Renal cortex interstitium (tissue), 11 donors: ENCODE data around the gene IKZF5. TPM values are rescaled to one million over a fixed set of nuclear protein-coding genes. Genes with fewer than 3 reads are reported as not detected.

Experiments used
- DNase-seq, 11 donors: peaks; one replicate each; pipeline ENCODE4 v3.0.0-alpha.2; 2013; ENCODE audit warnings: low read depth in 9 of 11, low spot score in 4 of 11; ENCODE audit errors: extremely low read depth in 1 of 11
- polyA plus RNA-seq, 3 donors: library from polyadenylated mRNA; unstranded; fragments of 120-200 nt; gene quantifications; one replicate each; pipeline ENCODE4 v1.2.1, GENCODE V29; 2013; ENCODE audit not compliant: insufficient read length in 3 of 3

The IKZF5 gene
- polyA plus RNA-seq, 3 donors = 16.6 to 26.8 (median 21.9) TPM

DNA sequence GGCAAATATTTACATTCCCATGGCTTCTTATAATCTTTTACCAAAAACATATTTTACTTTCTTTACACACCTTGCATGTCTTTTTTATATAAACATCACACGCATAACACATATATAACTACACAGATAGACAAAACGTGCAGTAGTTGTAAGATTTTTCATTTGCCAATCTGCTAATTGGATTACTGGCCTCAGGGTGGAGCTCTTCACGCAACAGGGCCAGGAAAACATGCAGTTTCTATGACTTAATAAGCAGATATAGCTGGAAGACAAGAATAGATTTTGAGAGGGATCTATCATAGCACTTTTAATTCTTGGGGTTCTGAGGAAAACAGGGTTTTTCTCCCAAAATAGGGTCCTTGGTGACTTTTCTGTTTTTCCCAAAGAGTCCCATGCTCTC, 12.9 kb upstream of the IKZF5 start:
- no peak for DNase-seq

DNA sequence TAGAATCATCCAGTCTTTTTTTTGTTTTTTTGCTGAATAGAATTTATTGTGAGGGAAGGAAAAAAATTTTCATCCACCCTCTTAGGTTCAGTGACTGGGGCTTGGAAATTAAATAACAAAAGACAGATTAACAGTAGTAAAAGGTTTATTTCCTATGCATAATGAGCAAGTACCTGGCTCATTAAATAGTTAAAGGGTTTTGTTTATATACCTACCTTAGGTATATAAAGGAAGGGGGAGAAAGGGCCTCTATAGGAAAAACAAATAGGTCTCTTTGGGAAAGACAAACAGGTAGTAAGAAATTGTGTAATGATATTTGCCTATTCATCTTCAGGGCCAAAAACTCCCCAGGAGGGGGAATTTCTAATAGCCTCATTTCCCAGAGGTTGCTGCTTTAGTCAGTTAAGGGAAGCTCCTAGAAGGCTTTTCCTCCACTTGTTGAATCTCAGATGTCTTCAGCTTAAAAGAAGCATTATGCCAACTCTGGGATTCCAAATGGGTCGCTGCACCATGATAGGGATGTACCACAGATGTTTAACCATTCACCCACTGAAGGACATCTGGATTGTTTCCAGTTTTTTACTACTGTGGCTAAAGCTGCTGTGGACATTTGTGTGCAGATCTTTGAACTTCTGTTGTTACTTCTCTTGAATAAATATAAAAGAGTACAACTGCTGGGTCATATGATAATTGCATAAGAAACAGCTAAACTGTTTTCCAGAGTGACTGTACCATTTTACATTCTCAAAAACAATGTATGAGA, 11.5 kb upstream of the IKZF5 start:
- no peak for DNase-seq

DNA sequence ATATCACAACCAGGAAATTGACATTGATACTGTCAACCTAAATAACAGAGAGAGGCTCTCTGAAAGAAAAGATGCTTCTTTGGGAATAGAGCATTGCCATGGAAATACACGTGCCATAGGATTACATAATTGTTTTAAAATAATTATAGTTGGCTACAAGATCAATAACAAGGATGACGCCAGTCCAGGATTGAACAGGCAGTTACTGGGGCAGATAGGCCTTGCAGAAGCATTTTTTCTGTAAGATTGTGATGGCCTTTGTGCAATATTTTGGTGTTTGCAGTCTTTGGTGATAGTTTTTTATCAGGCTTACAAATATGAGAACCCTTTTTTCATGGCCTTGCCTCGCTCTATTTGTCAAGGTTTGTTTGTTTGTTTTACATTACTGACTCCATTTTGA, 10.7 kb upstream of the IKZF5 start:
- no peak for DNase-seq

DNA sequence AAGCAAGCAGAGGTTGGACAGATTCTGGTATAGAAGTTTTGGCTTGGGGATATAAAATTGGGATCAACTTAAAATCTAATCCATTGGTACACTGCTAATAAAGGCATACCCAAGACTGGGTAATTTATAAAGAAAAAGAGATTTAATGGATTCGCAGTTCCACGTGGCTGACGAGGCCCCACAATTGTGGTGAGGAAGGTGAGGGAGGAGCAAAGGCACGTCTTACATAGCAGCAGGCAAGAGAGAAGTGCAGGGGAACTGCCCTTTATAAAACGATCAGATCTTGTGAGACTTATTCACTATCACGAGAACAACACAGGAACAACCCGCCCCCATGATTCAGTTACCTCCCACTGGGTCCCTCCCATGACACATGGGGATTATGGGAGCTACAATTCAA, 9.9 kb upstream of the IKZF5 start:
- no peak for DNase-seq

DNA sequence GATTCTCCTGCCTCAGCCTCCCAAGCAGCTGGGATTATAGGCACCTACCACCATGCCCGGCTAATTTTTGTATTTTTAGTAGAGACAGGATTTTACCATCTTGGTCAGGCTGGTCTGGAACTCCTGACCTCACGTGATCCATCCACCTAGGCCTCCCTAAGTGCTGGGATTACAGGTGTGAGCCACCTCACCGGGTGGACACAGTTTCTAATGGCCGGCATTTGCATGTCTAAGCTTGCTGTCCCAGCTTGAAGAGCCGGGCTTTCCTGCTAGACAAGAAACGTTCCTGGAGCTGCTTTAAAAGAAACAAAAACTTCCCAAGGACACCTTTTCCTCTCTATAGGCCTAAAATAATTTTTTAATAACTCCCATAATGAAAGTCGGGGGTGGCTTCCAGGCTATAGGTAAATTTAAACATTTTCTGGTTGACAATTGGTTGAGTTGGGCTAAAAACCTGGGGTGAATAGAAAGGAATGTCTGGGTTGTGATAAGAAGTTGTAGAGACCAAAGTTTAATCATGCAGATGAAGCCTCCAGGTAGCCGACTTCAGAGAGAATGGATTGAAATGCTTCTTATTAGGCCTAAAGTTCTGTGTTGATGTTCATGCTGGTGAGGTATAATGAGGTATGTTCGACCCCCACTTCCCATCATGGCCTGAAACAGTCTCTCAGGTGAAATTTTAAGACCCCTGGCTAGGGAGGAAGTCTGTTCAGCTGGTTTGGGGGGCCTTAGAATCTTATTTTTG, 9.0 kb upstream of the IKZF5 start:
- DNase-seq = no peak

DNA sequence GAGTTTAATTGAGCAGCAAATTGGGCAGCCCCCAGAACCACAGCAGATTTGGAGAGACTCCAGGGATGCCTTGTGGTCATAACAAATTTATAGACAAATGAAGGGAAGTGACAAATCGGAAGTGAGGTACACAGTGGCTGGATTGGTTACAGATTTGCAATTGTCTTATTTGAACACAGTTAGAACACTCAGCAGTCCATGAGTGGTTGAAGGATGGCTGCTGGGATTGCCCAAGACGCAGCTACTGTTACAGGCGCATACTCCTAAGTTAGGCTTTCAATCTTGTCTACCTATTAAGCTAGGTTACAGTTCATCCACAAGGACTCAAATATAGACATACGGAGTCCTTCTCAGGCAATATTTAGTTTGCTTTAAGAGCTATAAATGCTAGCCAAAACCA, 7.6 kb upstream of the IKZF5 start:
- no peak for DNase-seq

DNA sequence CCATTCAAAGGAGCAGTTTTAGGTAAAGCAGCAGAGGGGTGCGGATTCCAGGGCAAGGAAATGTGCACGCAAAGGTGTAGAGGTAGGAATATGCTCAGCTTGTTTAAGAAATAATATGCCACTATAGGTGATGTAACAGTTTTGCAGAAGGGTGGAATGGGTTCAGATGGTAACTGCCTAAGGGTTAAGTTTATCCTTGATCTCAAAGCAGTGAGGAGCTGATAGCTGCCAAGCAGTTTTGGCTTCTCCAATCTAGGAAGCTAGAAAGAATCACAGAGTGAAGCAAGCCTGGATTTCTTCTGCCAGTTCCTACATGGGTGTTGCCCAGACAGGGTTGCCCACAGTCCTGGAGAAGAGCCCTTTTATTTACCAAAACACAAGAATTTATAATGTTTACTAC, 6.2 kb upstream of the IKZF5 start:
- DNase-seq = no peak

DNA sequence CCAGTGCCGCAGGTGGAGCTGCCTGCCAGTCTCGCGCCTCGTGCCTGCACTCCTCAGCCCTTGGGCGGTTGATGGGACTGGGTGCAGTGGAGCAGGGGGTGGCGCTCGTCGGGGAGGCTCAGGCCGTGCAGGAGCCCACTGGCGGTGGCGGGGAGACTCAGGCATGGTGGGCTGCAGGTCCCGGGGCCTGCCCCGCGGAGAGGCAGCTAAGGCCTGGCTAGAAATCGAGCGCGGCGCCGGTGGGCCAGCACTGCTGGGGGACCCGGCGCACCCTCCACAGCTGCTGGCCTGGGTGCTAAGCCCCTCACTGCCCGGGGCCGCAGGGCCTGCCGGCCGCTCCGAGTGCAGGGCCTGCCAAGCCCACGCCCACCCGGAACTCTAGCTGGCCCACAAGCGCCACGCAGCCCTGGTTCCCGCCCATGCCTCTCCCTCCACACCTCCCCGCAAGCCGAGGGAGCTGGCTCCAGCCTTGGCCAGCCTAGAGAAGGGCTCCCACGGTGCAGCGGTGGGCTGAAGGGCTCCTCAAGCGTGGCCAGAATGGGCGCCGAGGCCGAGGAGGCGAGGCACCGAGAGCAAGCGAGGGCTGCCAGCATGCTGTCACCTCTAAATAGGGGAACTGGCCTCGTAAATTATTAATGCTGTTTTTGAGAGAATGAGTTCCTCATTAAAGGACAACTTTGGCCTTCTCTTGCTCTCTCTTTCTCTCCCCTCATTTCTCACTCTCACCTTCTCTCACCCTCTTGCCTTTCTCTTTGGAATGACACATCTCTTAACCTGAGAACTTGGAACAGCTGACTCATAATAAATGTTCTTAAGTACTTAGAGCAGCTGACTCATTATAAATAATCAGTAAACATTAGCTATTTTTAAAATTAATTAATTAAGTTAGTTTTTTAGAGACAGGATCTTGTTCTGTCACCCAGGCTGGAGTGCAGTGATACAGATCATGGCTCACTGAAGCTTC, 5.1 kb upstream of the IKZF5 start:
- DNase-seq = no peak

DNA sequence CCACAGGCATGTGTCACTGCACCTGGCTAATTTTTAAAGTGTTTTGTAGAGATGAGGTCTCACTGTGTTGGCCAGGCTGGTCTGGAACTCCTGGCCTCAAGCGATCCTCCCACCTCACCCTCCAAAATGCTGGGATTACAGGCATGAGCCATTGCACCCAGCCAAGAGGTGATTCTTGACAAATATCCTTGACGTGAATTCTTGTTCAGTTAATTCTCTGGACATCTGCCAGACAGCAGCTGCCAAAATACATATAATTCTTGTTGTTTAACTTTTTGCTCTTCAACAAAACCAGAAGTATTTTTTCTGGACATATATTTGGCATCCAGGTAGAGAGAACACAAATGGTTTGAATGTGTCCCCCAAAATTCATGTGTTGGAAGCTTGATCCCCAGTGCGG, 3.4 kb upstream of the IKZF5 start:
- no peak for DNase-seq

DNA sequence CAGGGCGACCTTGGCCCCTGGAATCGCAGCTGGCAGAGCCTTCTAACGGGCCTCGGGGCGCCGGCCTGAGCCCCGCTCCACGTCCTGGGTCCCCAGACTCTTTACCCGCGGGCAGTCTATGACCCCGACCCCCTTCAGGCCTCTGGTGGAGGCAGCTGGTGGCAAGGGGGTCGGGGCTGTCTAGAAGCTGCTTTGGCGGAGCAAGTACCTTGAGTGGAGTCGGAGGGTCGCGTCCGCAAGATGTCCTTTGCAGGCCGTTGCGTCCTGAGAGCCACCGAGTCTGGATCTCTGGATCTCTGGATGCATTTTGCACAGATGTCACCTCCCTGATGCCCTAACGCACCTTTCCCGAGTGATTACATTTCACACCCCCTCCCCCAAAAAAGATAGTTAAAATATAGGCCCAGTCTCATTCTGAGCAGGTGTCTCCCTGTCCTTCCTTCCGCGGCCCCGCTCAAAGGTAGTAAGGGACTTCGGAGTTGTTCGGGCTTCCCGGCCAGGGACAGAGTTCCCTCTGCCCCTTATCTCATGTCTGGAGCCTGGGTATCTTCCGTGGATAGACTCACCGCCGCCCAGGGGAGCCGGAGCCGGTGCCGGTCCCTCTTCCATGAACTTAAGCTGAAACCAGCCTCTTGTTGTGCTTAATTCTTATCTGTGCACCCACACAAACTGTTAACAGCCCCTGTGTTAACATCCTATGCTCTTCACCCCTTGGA, 668 bp upstream of the IKZF5 start:
- DNase-seq = peak in 2 of 11 donors; percentile 7

DNA sequence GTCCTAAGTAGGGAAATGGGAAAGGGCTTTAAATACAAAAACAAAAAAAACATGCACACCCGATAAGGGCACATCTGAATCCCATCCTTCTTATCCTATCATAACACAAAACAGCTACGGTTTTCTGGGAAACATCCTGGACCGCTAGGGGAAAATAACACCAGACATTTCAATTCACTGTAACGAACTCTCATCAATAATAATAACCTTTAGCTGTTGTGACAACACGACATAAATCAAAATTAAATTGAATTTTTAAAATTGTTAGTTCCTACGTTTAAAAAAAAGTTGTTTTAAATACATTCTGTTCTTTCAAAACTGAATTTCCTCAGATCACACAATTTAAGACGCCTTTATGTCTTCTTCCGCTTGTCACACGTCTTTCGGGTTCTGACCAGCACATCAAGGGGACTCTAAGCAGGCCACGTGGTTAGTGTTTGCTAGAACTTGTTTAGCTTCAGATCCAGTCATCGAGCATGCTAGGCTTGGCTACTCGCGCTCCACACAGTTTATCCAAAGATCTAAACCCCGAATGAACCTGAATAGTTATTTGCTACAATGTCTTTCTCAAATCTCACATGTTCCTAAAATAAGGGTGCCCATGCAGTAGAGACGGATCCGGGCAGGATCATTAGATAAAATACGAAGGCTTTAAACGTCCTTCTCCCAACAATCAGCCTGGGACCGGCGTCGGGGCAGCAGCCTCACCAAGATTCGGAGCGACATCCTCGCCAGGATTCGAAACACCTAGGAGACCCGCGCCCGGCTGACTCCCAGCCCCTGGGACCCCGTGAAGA, 839 bp downstream of the IKZF5 start:
- DNase-seq = peak in 3 of 11 donors; percentile 15 to 31 (median 31)

DNA sequence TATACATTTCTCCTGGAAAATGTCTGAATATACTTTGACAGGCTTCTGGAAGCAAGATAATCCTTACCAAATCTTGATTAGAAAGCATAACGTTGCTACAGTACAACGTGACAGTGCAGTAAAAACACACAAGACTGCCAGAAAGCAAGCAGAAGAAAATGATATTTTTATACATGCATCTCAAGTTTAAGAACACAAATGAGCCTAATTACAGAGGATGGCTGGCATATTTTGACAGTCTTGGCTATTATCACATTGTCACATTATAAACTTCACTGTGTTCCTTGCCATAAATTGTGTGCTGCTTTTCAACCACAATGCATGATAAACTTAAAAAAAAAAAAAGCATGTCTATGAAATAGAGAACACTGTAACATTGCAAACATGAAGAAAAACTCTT, 4.3 kb downstream of the IKZF5 start:
- no peak for DNase-seq

DNA sequence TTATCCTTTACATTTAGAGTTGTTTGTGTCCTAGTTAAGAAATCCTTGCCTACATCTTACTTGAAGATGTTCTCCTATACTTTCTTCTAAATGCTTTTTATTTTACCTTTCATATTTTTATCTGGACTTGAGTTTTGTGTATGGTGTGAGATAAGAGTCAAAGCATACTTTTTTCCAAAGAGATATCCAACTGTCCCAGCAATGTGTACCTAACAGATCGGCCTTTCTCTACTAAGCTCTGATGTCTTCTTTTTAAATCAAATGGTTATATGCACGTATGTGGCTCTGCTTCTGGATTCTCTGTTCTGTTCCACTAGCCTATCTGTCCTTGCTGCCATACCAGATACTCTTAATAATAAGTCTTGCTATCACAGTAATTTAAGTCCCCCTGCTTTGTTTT, 7.2 kb downstream of the IKZF5 start:
- DNase-seq = no peak

DNA sequence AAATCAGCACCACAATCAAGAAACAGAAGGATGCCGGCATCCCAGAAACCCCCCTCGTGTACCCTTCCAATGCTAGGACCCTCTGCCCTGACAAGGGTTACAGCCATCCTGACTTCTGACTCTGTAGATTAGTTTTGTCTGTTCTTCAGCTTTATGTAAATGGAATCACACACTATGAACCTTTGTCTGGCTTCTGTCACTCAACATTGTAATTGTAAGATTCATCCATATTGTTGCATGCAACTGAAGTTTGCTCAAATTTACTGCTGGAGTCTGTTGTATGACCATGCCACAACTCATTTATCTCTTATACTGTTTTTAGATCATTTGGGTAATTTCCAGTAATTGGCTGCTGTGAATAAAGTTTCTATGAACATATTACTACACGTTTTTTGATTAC, 8.4 kb downstream of the IKZF5 start:
- no peak for DNase-seq

DNA sequence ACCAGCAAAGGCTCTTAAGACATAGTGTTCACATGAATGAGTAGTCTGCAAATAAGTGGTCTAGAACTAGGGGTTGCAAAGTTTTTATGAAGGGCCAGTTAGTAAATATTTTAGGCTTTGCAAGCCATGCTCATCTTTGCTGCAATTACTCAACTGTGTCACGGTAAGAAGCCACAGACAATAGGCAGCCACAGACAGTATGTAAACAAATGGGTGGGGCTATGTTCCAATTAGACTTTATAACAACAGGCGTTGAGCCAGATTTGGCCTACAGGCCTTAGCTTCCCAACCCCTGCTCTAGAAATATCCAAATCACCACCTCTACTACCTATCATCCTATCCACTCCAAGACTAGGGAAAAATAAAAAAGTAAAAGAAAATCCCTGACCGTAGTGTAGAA, 9.2 kb downstream of the IKZF5 start:
- no peak for DNase-seq

DNA sequence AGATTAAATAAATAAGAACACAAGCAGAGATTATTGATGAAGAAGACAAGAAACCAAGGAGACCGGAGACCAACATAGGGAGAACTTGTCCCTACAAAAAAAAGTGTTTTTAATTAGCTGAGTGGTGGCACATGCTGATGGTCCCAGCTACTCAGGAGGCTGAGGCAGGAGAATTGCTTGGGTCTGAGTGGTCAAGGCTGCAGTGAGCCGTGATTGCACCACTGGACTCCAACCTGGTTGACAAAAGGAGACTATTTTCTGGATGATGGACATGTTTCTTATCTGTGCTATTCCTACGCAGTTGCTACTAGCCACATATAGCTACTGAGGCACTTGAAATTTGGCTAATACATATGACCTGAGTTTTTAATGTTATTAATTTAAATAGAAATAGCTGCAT, 9.7 kb downstream of the IKZF5 start:
- DNase-seq = no peak

DNA sequence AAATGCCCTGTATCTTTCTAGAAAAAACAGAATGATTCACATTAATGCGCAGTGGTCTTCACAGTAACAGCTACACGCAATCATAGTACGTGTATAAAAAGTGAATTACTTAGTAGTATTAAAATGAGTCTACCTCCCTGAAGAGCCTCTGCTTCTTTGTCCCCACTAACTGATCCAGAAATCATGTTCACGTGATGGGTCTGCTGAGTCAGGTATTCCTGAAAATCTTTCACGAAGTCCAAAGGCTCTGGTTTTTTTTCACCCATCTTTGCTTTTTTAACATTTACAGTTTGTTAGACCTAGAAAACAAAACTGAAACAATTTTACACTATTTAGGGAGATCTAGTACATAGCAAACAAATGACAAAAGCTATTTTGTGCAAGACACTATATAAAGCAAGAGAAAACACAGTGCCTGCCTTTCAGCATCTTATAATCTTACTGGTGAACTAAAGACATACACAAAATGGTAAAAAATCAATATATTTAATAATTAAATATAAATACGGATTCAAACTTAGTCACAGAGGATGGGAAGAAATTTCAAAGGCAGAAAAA, 10.2 kb downstream of the IKZF5 start:
- DNase-seq = no peak

DNA sequence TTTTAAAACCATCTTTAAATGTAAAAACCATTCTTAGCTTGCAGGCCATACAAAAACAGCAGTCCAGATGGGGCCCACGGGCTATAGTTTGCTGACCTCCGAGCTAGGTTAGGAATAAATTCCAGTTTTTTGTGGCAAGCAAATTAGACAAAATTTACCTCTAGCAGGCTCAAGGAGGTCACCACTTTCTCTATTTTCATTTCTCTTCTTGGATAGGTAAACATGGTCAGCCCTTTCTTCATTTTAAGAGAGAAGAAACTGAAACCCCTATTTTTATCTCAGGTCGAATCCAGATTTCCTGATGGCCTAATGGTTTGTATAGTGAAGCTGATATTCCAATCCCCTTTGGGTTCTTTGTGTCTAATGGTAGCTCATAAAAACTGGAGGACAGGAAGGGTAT, 10.7 kb downstream of the IKZF5 start:
- no peak for DNase-seq
